Prostate gland (tissue), 2 donors: ENCODE results near the gene LTF.

ENCODE experiments used
- POLR2A ChIP-seq: fragments of 450-650 bp; IDR thresholded peaks from one replicate; pipeline ENCODE4 v1.6.1; 2016; ENCODE audit warnings: antibody characterized with exemption, mild to moderate bottlenecking
- POLR2AphosphoS5 ChIP-seq: sonication (generic); formaldehyde crosslinking; IDR thresholded peaks from one replicate; pipeline ENCODE4 v1.6.1; 2017; ENCODE audit warnings: antibody characterized with exemption
- TF ChIP-seq, protein P1 (sequence below), 4 experiments: fragments of 200-600 bp in 2 of 4; fragments of 450-650 bp in 2 of 4; sonication (generic) in 2 of 4; IDR thresholded peaks; 1 replicate in 3 of 4; 2 replicates in 1 of 4; pipeline ENCODE4 v1.5.1; 2016 to 2019; ENCODE audit warnings: antibody characterized with exemption in 4 of 4, mild to moderate bottlenecking in 2 of 4, moderate library complexity in 2 of 4

DNA sequence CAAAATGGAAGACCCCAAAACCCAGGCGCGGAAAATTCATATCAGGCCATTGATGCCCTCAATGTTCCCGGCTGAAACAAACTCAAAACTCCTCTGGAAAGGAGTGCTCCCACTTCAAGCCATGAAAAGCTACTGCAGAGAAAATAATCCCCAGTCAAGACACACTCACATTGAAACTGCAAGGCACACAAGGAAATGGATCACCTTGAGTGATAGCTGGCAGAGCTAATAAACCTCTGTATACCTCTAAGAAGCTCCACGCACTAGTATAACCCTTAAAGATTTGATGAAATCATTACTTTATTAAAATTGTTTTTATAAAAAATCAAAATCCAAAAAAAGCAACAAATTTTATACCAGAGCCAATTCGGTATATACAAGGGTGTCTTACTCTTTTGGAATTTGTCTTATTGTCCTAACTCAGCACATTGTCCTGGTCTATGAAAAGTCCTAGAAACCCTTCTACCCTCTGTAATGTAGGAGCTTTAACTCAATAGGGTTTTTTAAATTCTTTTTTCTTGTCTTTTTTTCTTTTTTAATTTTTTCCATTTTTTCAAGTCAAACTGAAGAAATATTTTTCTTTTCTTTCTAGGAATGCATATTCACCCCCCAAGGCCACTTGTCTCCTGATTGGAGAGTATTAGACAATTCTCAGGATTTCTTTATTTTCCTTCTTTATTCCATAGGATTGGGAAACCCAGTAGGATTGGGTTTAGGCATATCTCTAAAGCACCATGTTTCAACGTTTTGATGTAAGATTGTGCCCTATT lies 66.3 kb downstream of the LTF start:
- TF ChIP-seq, protein P1, sequence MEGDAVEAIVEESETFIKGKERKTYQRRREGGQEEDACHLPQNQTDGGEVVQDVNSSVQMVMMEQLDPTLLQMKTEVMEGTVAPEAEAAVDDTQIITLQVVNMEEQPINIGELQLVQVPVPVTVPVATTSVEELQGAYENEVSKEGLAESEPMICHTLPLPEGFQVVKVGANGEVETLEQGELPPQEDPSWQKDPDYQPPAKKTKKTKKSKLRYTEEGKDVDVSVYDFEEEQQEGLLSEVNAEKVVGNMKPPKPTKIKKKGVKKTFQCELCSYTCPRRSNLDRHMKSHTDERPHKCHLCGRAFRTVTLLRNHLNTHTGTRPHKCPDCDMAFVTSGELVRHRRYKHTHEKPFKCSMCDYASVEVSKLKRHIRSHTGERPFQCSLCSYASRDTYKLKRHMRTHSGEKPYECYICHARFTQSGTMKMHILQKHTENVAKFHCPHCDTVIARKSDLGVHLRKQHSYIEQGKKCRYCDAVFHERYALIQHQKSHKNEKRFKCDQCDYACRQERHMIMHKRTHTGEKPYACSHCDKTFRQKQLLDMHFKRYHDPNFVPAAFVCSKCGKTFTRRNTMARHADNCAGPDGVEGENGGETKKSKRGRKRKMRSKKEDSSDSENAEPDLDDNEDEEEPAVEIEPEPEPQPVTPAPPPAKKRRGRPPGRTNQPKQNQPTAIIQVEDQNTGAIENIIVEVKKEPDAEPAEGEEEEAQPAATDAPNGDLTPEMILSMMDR (IDR thresholded peaks at IDR 0.05): no peak
- no peak for TF ChIP-seq POLR2AphosphoS5
- TF ChIP-seq POLR2A: no peak
